ENCODE measurements around the gene CSNK1A1.
"Not testable (repeated sequence)": the region's sequence is repeated elsewhere in the genome, so short reads cannot be mapped to it uniquely, and the experiment has no call there.

Gene CSNK1A1

GRCh38 chr5:149452665-149453617 lies 98.3 kb downstream of the CSNK1A1 start:
- DNase-seq: no peak

- DNase-seq: no peak
Measured at GRCh38 chr5:149452007-149452664, 99.1 kb downstream of the CSNK1A1 start.

GRCh38 chr5:149450199-149450598 lies 101.0 kb downstream of the CSNK1A1 start:
- no peak for DNase-seq

- no peak for DNase-seq
Measured at GRCh38 chr5:149448831-149449714, 102.2 kb downstream of the CSNK1A1 start.

GRCh38 chr5:149448431-149448830 lies 102.8 kb downstream of the CSNK1A1 start:
- no peak for DNase-seq

- DNase-seq: no peak
Measured at GRCh38 chr5:149447373-149448367, 103.6 kb downstream of the CSNK1A1 start.

GRCh38 chr5:149446794-149447193 lies 104.4 kb downstream of the CSNK1A1 start:
- not testable (repeated sequence) for DNase-seq

- DNase-seq: no peak
Measured at GRCh38 chr5:149445739-149446369, 105.4 kb downstream of the CSNK1A1 start.

- DNase-seq: no peak
Measured at GRCh38 chr5:149445343-149445738, 105.9 kb downstream of the CSNK1A1 start.

- not testable (repeated sequence) for DNase-seq
Measured at GRCh38 chr5:149444430-149444829, 106.8 kb downstream of the CSNK1A1 start.

GRCh38 chr5:149443210-149443609 lies 108.0 kb downstream of the CSNK1A1 start:
- DNase-seq: no peak

- peak; percentile 60 to 73 for DNase-seq
Measured at GRCh38 chr5:149442563-149443182, 108.6 kb downstream of the CSNK1A1 start.

All from activated CD4-positive, alpha-beta T cell treated with anti-CD3 and anti-CD28 coated beads for 4 hours (primary cell).